Natural killer cell (primary cell): ENCODE results near the gene PEX14. TPM values are rescaled to one million over a fixed set of nuclear protein-coding genes. Genes with fewer than 3 reads are reported as not detected.

Experiments
- ATAC-seq, 3 donors: fragments of 150-1000 bp in 2 of 3; fragments of 200-7000 bp in 1 of 3; cut with Tn5 transposase; 1 replicate in 1 of 3; 2 replicates in 2 of 3; pipeline ENCODE4 v1.10.0; 2021; ENCODE audit warnings: mild to moderate bottlenecking in 2 of 3, moderate library complexity in 2 of 3
- DNase-seq, 2 donors: peaks; one replicate each; pipeline versions ENCODE4 v3.0.0 to v3.0.0-alpha.2; 2013 to 2021; ENCODE audit warnings: mixed read lengths in 1 of 2
- H3K27ac ChIP-seq: one replicate; pipeline ENCODE4 v1.5.1; 2013; ENCODE audit warnings: mild to moderate bottlenecking, low read length
- H3K27me3 ChIP-seq: one replicate; pipeline ENCODE4 v1.6.1; 2013; ENCODE audit warnings: low read length; ENCODE audit not compliant: control insufficient read depth, insufficient read depth
- H3K36me3 ChIP-seq: one replicate; pipeline ENCODE4 v1.6.1; 2013; ENCODE audit warnings: low read length; ENCODE audit not compliant: control insufficient read depth, insufficient read depth
- H3K4me1 ChIP-seq: one replicate; pipeline ENCODE4 v1.6.1; 2013; ENCODE audit warnings: low read length; ENCODE audit not compliant: control insufficient read depth, insufficient read depth
- H3K4me3 ChIP-seq: one replicate; pipeline ENCODE4 v1.5.1; 2013; ENCODE audit warnings: low read length
- H3K9me3 ChIP-seq: one replicate; pipeline ENCODE4 v1.6.1; 2013; ENCODE audit warnings: low read length; ENCODE audit not compliant: control insufficient read depth, insufficient read depth
- H3K27ac Mint-ChIP-seq, 2 donors: one replicate each; pipeline ENCODE4 v1.8.0; 2022; ENCODE audit warnings: mild to moderate bottlenecking in 2 of 2, mixed read lengths in 2 of 2, moderate library complexity in 1 of 2
- H3K27me3 Mint-ChIP-seq, 2 donors: one replicate each; pipeline ENCODE4 v1.8.0; 2022; ENCODE audit warnings: low read depth in 2 of 2, mixed read lengths in 2 of 2
- H3K36me3 Mint-ChIP-seq: one replicate; pipeline ENCODE4 v1.8.0; 2022; ENCODE audit warnings: mixed read lengths
- H3K4me1 Mint-ChIP-seq, 2 donors: one replicate each; pipeline ENCODE4 v1.8.0; 2022; ENCODE audit warnings: mixed read lengths in 2 of 2
- H3K4me3 Mint-ChIP-seq: one replicate; pipeline ENCODE4 v1.8.0; 2022; ENCODE audit warnings: mild to moderate bottlenecking, moderate library complexity, mixed read lengths
- H3K9me3 Mint-ChIP-seq, 2 donors: one replicate each; pipeline ENCODE4 v1.8.0; 2022; ENCODE audit warnings: mixed read lengths in 2 of 2
- CTCF ChIP-seq: fragments of 200-600 bp; IDR thresholded peaks from one replicate; pipeline ENCODE4 v1.8.0; 2022; ENCODE audit warnings: antibody characterized with exemption
- WGBS: methylation state at CpG from one replicate; pipeline ENCODE4 v1.1.7; 2013; ENCODE audit warnings: missing lambda C conversion rate; ENCODE audit not compliant: insufficient coverage; 5-methylcytosine and 5-hydroxymethylcytosine counted together
- intact Hi-C: fragments of 100-400 bp; cut with micrococcal nuclease; formaldehyde crosslinking; loops from one replicate; pipeline ENCODE4 v1.14.2; 2022
- total RNA-seq, 4 donors: library from RNA; stranded (reverse); fragments of 120-200 nt in 1 of 4; gene quantifications; one replicate each; pipeline versions ENCODE4 v1.2.3 to v1.2.4, GENCODE V29; 2013 to 2022

Gene PEX14
- total RNA-seq, 3 donors from 2014 or later (not counting 1 experiment from before 2014, with no cell fraction given) = 21.4 to 27.3 (median 24.1) TPM

- Histone ChIP-seq H3K9me3 (no peaks in the 10 kb centered on the region), H3K4me3 (no peak overlapping the region), H3K27ac (no peak overlapping the region), H3K36me3 (peaks cover 4% of the 10 kb centered on the region), H3K4me1 (no peaks in the 10 kb centered on the region), H3K27me3 (no peaks in the 10 kb centered on the region)
- Mint-ChIP-seq H3K9me3 (no peaks in the 10 kb centered on the region), H3K27ac (no peak overlapping the region), H3K36me3 (no peaks in the 10 kb centered on the region), H3K4me3 (no peak overlapping the region), H3K4me1 (peaks cover 0 to 7% of the 10 kb centered on the region in 2 donors), H3K27me3 (no peaks in the 10 kb centered on the region)
- intact Hi-C loops = no loop called here
- no peak for TF ChIP-seq CTCF
- WGBS = 100% methylated on average over 6 of the region's 6 CpGs
- no peak for DNase-seq
- no peak for ATAC-seq
Measured at GRCh38 chr1:10601342-10602070, 126.8 kb downstream of the PEX14 start.

GRCh38 chr1:10602936-10603335 is 128.2 kb downstream of the PEX14 start:
- Mint-ChIP-seq H3K27ac (no peak overlapping the region), H3K9me3 (no peaks in the 10 kb centered on the region), H3K27me3 (no peaks in the 10 kb centered on the region), H3K36me3 (no peaks in the 10 kb centered on the region), H3K4me1 (peaks cover 0 to 7% of the 10 kb centered on the region in 2 donors), H3K4me3 (no peak overlapping the region)
- no peak for DNase-seq
- no peak for TF ChIP-seq CTCF
- H3K4me1 ChIP-seq = no peaks in the 10 kb centered on the region
- H3K27ac ChIP-seq = no peak overlapping the region
- no peak overlapping the region for H3K4me3 ChIP-seq
- intact Hi-C loops = no loop called here
- H3K27me3 ChIP-seq = no peaks in the 10 kb centered on the region
- WGBS = 90% methylated on average over 1 of the region's 3 CpGs
- peaks cover 4% of the 10 kb centered on the region for H3K36me3 ChIP-seq
- no peaks in the 10 kb centered on the region for H3K9me3 ChIP-seq
- no peak for ATAC-seq

- intact Hi-C loops = no loop called here
- H3K4me1 Mint-ChIP-seq = no peaks in the 10 kb centered on the region
- Histone ChIP-seq H3K9me3 (no peaks in the 10 kb centered on the region), H3K27me3 (no peaks in the 10 kb centered on the region), H3K27ac (no peak overlapping the region), H3K4me3 (no peak overlapping the region), H3K36me3 (peaks cover 4% of the 10 kb centered on the region), H3K4me1 (no peaks in the 10 kb centered on the region)
- H3K9me3 Mint-ChIP-seq = no peaks in the 10 kb centered on the region
- TF ChIP-seq CTCF = no peak
- H3K27me3 Mint-ChIP-seq = no peaks in the 10 kb centered on the region
- no peak overlapping the region for H3K27ac Mint-ChIP-seq
- no peaks in the 10 kb centered on the region for H3K36me3 Mint-ChIP-seq
- H3K4me3 Mint-ChIP-seq = no peak overlapping the region
- 97% methylated on average over 6 of the region's 7 CpGs for WGBS
- DNase-seq = no peak
- no peak for ATAC-seq
Measured at GRCh38 chr1:10604966-10605365, 130.2 kb downstream of the PEX14 start.

GRCh38 chr1:10606064-10606463 is 131.3 kb downstream of the PEX14 start:
- peaks cover 4% of the 10 kb centered on the region for H3K36me3 ChIP-seq
- H3K9me3 ChIP-seq = no peaks in the 10 kb centered on the region
- Mint-ChIP-seq H3K36me3 (no peaks in the 10 kb centered on the region), H3K9me3 (no peaks in the 10 kb centered on the region), H3K27ac (no peak overlapping the region), H3K27me3 (no peaks in the 10 kb centered on the region), H3K4me1 (no peaks in the 10 kb centered on the region), H3K4me3 (no peak overlapping the region)
- H3K4me3 ChIP-seq = no peak overlapping the region
- no peaks in the 10 kb centered on the region for H3K4me1 ChIP-seq
- 97% methylated on average over 5 of the region's 7 CpGs for WGBS
- ATAC-seq = no peak
- no peak overlapping the region for H3K27ac ChIP-seq
- intact Hi-C loops = no loop called here
- no peaks in the 10 kb centered on the region for H3K27me3 ChIP-seq
- no peak for TF ChIP-seq CTCF
- no peak for DNase-seq
